GM23338 (cell line): Measurements from ENCODE around the gene WNK1. TPM values are rescaled to one million over a fixed set of nuclear protein-coding genes. Genes with fewer than 3 reads are reported as not detected.

ENCODE experiments used
- ATAC-seq: fragments of 200-7000 bp; cut with Tn5 transposase; 3 replicates; pipeline ENCODE4 v1.9.1; 2020
- DNase-seq: peaks from one replicate; pipeline ENCODE4 v3.0.0-alpha.2; 2015; ENCODE audit warnings: low spot score
- H2AFZ ChIP-seq: fragments of 200-600 bp; sonication (generic); 2 replicates; pipeline ENCODE4 v1.8.0; 2016; ENCODE audit warnings: antibody characterized with exemption, mild to moderate bottlenecking, moderate library complexity
- H3F3A ChIP-seq: fragments of 200-600 bp; sonication (generic); replicated peaks from 2 replicates; pipeline ENCODE4 v1.8.0; 2017; ENCODE audit warnings: antibody characterized with exemption, mixed run types, low read depth
- H3K27ac ChIP-seq: fragments of 200-600 bp; sonication (generic); 2 replicates; pipeline ENCODE4 v1.6.1; 2016; ENCODE audit warnings: low read depth
- H3K27me3 ChIP-seq: fragments of 200-600 bp; sonication (generic); 2 replicates; pipeline ENCODE4 v1.8.0; 2016; ENCODE audit warnings: mild to moderate bottlenecking, mixed run types, moderate library complexity; ENCODE audit not compliant: insufficient read depth
- H3K36me3 ChIP-seq: fragments of 200-600 bp; sonication (generic); 2 replicates; pipeline ENCODE4 v1.8.0; 2016; ENCODE audit warnings: mild to moderate bottlenecking; ENCODE audit not compliant: insufficient read depth
- H3K4me1 ChIP-seq: fragments of 200-600 bp; sonication (generic); 2 replicates; pipeline ENCODE4 v1.8.0; 2016; ENCODE audit warnings: mild to moderate bottlenecking, moderate library complexity; ENCODE audit not compliant: insufficient read depth
- H3K4me2 ChIP-seq: fragments of 200-600 bp; sonication (generic); 2 replicates; pipeline ENCODE4 v1.7.1; 2017; ENCODE audit warnings: mixed run types
- H3K4me3 ChIP-seq: fragments of 200-600 bp; sonication (generic); 2 replicates; pipeline ENCODE4 v1.6.1; 2016; ENCODE audit warnings: mixed run types
- H3K79me2 ChIP-seq: fragments of 200-600 bp; sonication (generic); replicated peaks from 2 replicates; pipeline ENCODE4 v1.8.0; 2017; ENCODE audit warnings: mild to moderate bottlenecking; ENCODE audit not compliant: insufficient read depth
- H3K9me2 ChIP-seq: fragments of 200-600 bp; sonication (generic); 2 replicates; pipeline ENCODE4 v1.8.0; 2017; ENCODE audit not compliant: insufficient read depth
- H4K20me1 ChIP-seq: fragments of 200-600 bp; sonication (generic); replicated peaks from 2 replicates; pipeline ENCODE4 v1.8.0; 2017; ENCODE audit warnings: mild to moderate bottlenecking; ENCODE audit not compliant: insufficient read depth
- H3K27ac Mint-ChIP-seq: 2 replicates; pipeline ENCODE4 v1.8.0; 2020; ENCODE audit warnings: inconsistent platforms, mild to moderate bottlenecking, moderate library complexity, mixed read lengths
- H3K27me3 Mint-ChIP-seq: 3 replicates; pipeline ENCODE4 v1.8.0; 2022; ENCODE audit warnings: low read depth, mild to moderate bottlenecking, moderate library complexity, mixed read lengths, inconsistent platforms; ENCODE audit not compliant: insufficient read depth, poor library complexity
- H3K36me3 Mint-ChIP-seq: 3 replicates; pipeline ENCODE4 v1.8.0; 2021; ENCODE audit warnings: low read depth, mild to moderate bottlenecking, inconsistent platforms, moderate library complexity, mixed read lengths
- H3K4me1 Mint-ChIP-seq: 3 replicates; pipeline ENCODE4 v1.8.0; 2020; ENCODE audit warnings: mild to moderate bottlenecking, inconsistent platforms, mixed read lengths
- H3K4me3 Mint-ChIP-seq: 3 replicates; pipeline ENCODE4 v1.8.0; 2021; ENCODE audit warnings: moderate library complexity, mild to moderate bottlenecking, inconsistent platforms, mixed read lengths
- H3K9me3 Mint-ChIP-seq: 3 replicates; pipeline ENCODE4 v1.8.0; 2020; ENCODE audit warnings: moderate library complexity, mild to moderate bottlenecking, inconsistent platforms, mixed read lengths
- CREB1 ChIP-seq: fragments of 250-450 bp; sonication (Bioruptor Pico); IDR thresholded peaks from 2 replicates; pipeline ENCODE4 v1.5.0; 2020; ENCODE audit warnings: low read depth, mild to moderate bottlenecking, moderate library complexity
- CTCF ChIP-seq, 2 experiments: fragments of 200-600 bp in 1 of 2; sonication (generic) in 1 of 2; conservative IDR thresholded peaks; 2 replicates each; pipeline versions ENCODE4 v1.5.1 to v1.6.1; 2016 to 2017; ENCODE audit warnings: antibody characterized with exemption in 2 of 2, low read depth in 2 of 2, mild to moderate bottlenecking in 2 of 2, moderate library complexity in 1 of 2
- ETS1 ChIP-seq: IDR thresholded peaks from 2 replicates; pipeline ENCODE4 v1.6.1; 2016; ENCODE audit warnings: antibody characterized with exemption
- EZH2 ChIP-seq: fragments of 200-600 bp; sonication (generic); IDR thresholded peaks from one replicate; pipeline ENCODE4 v1.8.0; 2017; ENCODE audit warnings: antibody characterized with exemption, mild to moderate bottlenecking, low read depth; ENCODE audit not compliant: unreplicated experiment
- EZH2phosphoT487 ChIP-seq: fragments of 200-600 bp; sonication (generic); IDR thresholded peaks from one replicate; pipeline ENCODE4 v1.8.1; 2018; ENCODE audit warnings: antibody characterized with exemption; ENCODE audit not compliant: unreplicated experiment
- JUNB ChIP-seq: IDR thresholded peaks from one replicate; pipeline ENCODE4 v1.6.1; 2016; ENCODE audit warnings: antibody characterized with exemption; ENCODE audit not compliant: unreplicated experiment
- NANOG ChIP-seq: IDR thresholded peaks from 2 replicates; pipeline ENCODE4 v1.6.1; 2016; ENCODE audit warnings: antibody characterized with exemption, borderline replicate concordance
- POLR2AphosphoS5 ChIP-seq: IDR thresholded peaks from 2 replicates; pipeline ENCODE4 v1.6.1; 2016; ENCODE audit warnings: antibody characterized with exemption, low read depth
- STAT1 ChIP-seq: IDR thresholded peaks from one replicate; pipeline ENCODE4 v1.6.1; 2016; ENCODE audit warnings: antibody characterized with exemption; ENCODE audit not compliant: unreplicated experiment
- ZNF114 ChIP-seq: fragments of 250-450 bp; sonication (Bioruptor Pico); IDR thresholded peaks from 2 replicates; pipeline ENCODE4 v1.5.0; 2020; ENCODE audit warnings: mild to moderate bottlenecking, moderate library complexity
- ZNF331 ChIP-seq: fragments of 250-450 bp; sonication (Bioruptor Pico); IDR thresholded peaks from 2 replicates; pipeline ENCODE4 v1.5.0; 2020; ENCODE audit warnings: low read depth, mild to moderate bottlenecking, moderate library complexity
- polyA plus RNA-seq: library from polyadenylated mRNA; unstranded; fragments of >200 nt; fragmentation: Nextera tagmentation; extraction: Ambion mirVana; gene quantifications from 2 replicates; pipeline ENCODE4 v1.2.1, GENCODE V29; 2016
- total RNA-seq: library from RNA; depleted of rRNA; stranded (reverse); fragments of >200 nt; shearing (Covaris generic); gene quantifications from 2 replicates; pipeline ENCODE4 v1.2.3, GENCODE V29; 2014
- TF ChIP-seq, protein P1 (sequence below): fragments of 250-450 bp; sonication (Bioruptor Pico); IDR thresholded peaks from 2 replicates; pipeline ENCODE4 v1.5.0; 2020; ENCODE audit warnings: mild to moderate bottlenecking, moderate library complexity
- TF ChIP-seq, protein P2 (sequence below): IDR thresholded peaks from one replicate; pipeline ENCODE4 v1.6.1; 2018; ENCODE audit warnings: antibody characterized with exemption; ENCODE audit not compliant: unreplicated experiment

The WNK1 gene
- total and polyA plus RNA-seq, 2 experiments from 2014 or later = 86.8 to 114 TPM

- Mint-ChIP-seq H3K27ac (no peak overlapping the region), H3K4me3 (no peak overlapping the region)
- peaks cover 27% of the 10 kb centered on the region for H4K20me1 ChIP-seq
Observed at GRCh38 chr12:780750-781379, 28.5 kb downstream of the WNK1 start.

More at GRCh38 chr12:780750-781379, 28.5 kb downstream of the WNK1 start:
- H3K27ac ChIP-seq = no peak overlapping the region
- H3F3A ChIP-seq = no peaks in the 10 kb centered on the region
- DNase-seq = no peak
- H2AFZ ChIP-seq = no peak overlapping the region
- no peak for TF ChIP-seq ZNF331
- TF ChIP-seq, protein P1, sequence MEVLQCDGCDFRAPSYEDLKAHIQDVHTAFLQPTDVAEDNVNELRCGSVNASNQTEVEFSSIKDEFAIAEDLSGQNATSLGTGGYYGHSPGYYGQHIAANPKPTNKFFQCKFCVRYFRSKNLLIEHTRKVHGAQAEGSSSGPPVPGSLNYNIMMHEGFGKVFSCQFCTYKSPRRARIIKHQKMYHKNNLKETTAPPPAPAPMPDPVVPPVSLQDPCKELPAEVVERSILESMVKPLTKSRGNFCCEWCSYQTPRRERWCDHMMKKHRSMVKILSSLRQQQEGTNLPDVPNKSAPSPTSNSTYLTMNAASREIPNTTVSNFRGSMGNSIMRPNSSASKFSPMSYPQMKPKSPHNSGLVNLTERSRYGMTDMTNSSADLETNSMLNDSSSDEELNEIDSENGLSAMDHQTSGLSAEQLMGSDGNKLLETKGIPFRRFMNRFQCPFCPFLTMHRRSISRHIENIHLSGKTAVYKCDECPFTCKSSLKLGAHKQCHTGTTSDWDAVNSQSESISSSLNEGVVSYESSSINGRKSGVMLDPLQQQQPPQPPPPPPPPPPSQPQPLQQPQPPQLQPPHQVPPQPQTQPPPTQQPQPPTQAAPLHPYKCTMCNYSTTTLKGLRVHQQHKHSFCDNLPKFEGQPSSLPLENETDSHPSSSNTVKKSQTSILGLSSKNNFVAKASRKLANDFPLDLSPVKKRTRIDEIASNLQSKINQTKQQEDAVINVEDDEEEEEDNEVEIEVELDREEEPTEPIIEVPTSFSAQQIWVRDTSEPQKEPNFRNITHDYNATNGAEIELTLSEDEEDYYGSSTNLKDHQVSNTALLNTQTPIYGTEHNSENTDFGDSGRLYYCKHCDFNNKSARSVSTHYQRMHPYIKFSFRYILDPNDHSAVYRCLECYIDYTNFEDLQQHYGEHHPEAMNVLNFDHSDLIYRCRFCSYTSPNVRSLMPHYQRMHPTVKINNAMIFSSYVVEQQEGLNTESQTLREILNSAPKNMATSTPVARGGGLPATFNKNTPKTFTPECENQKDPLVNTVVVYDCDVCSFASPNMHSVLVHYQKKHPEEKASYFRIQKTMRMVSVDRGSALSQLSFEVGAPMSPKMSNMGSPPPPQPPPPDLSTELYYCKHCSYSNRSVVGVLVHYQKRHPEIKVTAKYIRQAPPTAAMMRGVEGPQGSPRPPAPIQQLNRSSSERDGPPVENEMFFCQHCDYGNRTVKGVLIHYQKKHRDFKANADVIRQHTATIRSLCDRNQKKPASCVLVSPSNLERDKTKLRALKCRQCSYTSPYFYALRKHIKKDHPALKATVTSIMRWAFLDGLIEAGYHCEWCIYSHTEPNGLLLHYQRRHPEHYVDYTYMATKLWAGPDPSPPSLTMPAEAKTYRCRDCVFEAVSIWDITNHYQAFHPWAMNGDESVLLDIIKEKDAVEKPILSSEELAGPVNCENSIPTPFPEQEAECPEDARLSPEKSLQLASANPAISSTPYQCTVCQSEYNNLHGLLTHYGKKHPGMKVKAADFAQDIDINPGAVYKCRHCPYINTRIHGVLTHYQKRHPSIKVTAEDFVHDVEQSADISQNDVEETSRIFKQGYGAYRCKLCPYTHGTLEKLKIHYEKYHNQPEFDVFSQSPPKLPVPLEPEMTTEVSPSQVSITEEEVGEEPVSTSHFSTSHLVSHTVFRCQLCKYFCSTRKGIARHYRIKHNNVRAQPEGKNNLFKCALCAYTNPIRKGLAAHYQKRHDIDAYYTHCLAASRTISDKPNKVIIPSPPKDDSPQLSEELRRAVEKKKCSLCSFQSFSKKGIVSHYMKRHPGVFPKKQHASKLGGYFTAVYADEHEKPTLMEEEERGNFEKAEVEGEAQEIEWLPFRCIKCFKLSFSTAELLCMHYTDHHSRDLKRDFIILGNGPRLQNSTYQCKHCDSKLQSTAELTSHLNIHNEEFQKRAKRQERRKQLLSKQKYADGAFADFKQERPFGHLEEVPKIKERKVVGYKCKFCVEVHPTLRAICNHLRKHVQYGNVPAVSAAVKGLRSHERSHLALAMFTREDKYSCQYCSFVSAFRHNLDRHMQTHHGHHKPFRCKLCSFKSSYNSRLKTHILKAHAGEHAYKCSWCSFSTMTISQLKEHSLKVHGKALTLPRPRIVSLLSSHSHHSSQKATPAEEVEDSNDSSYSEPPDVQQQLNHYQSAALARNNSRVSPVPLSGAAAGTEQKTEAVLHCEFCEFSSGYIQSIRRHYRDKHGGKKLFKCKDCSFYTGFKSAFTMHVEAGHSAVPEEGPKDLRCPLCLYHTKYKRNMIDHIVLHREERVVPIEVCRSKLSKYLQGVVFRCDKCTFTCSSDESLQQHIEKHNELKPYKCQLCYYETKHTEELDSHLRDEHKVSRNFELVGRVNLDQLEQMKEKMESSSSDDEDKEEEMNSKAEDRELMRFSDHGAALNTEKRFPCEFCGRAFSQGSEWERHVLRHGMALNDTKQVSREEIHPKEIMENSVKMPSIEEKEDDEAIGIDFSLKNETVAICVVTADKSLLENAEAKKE (CRISPR knock-in tag) = no peak
- TF ChIP-seq POLR2AphosphoS5 = no peak
- no peak for TF ChIP-seq CREB1 (CRISPR knock-in tag)
- TF ChIP-seq ZNF114 (CRISPR knock-in tag) = no peak
- TF ChIP-seq STAT1 = no peak
- TF ChIP-seq CTCF (conservative IDR thresholded peaks at IDR 0.05; ENCODE audit: low read depth in 2 of 2) = no peak
- TF ChIP-seq JUNB = no peak
- TF ChIP-seq EZH2 = no peak
- no peak for TF ChIP-seq NANOG
- TF ChIP-seq, protein P2, sequence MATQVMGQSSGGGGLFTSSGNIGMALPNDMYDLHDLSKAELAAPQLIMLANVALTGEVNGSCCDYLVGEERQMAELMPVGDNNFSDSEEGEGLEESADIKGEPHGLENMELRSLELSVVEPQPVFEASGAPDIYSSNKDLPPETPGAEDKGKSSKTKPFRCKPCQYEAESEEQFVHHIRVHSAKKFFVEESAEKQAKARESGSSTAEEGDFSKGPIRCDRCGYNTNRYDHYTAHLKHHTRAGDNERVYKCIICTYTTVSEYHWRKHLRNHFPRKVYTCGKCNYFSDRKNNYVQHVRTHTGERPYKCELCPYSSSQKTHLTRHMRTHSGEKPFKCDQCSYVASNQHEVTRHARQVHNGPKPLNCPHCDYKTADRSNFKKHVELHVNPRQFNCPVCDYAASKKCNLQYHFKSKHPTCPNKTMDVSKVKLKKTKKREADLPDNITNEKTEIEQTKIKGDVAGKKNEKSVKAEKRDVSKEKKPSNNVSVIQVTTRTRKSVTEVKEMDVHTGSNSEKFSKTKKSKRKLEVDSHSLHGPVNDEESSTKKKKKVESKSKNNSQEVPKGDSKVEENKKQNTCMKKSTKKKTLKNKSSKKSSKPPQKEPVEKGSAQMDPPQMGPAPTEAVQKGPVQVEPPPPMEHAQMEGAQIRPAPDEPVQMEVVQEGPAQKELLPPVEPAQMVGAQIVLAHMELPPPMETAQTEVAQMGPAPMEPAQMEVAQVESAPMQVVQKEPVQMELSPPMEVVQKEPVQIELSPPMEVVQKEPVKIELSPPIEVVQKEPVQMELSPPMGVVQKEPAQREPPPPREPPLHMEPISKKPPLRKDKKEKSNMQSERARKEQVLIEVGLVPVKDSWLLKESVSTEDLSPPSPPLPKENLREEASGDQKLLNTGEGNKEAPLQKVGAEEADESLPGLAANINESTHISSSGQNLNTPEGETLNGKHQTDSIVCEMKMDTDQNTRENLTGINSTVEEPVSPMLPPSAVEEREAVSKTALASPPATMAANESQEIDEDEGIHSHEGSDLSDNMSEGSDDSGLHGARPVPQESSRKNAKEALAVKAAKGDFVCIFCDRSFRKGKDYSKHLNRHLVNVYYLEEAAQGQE = no peak
- TF ChIP-seq ETS1 = no peak
- no peak for TF ChIP-seq EZH2phosphoT487
- H3K9me2 ChIP-seq = no peaks in the 10 kb centered on the region
- peaks cover 93% of the 10 kb centered on the region for H3K79me2 ChIP-seq
- Mint-ChIP-seq H3K9me3 (no peaks in the 10 kb centered on the region), H3K4me1 (peaks cover 15% of the 10 kb centered on the region), H3K36me3 (no peaks in the 10 kb centered on the region), H3K27me3 (no peaks in the 10 kb centered on the region)
- no peaks in the 10 kb centered on the region for H3K27me3 ChIP-seq
- no peak overlapping the region for H3K4me2 ChIP-seq
- H3K4me3 ChIP-seq = no peak overlapping the region
- peaks cover 14% of the 10 kb centered on the region for H3K4me1 ChIP-seq
- H3K36me3 ChIP-seq = no peaks in the 10 kb centered on the region
- no peak for ATAC-seq
